Measurements from ENCODE around the gene SLCO4A1.

SLCO4A1 gene

DNA sequence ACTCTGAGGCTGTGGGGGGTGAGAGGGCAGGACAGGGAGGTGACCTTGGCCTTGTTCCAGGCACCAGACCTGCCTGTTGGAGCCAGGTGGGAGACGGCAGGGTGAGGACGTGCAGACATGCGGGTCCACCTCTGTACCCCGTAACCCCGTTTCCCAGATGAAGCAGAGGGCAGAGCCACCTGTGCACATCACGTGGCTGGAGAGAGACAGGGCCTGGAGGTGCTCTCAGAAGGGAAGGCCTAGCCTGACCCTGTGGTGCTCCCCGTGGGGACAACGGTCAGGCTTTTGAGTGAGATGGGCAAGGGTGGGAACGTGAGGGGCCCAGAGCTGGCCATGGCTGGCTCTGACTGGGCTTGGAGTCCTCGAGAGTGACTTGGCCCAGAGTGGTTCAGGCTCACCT is 72.9 kb downstream of the SLCO4A1 start:
- DNase-seq (ENCODE audit: low spot score), result no peak

DNA sequence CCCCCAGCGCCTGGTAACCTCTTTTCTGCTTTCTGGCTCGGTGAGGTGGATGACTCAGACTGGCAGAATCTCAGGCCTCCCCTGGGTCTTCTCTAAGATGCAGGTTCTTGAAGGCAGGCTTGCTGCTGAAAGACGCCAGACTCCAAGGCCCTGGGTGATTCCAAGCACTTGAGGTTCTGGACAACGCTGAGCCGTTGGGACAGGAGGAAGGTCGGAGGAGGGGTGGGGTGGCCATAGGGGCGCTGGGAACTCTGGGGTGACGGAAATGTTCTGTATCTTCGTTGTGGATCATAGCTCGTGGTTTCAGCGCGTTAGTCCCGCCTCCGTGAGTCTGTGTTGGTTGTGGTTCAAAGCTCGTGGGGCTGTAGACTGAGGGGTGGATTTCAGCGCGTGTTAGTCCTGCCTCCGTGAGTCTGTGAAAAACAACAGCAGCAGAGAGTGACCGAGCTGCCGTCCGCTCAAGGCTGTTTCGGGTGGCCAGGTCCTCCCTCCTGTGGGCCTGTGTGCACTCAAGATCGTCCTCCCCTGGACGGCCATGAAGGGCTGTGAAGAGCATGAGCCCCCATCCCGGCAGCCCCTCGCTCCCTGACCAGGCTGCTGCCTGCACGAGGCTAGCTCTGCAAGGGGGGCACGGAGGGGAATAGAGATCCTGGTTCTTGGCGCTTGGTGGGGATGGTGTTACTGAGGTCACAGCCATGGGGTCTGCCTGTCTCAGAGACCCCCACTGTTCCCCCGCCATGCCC is 74.1 kb downstream of the SLCO4A1 start:
- DNase-seq (ENCODE audit: low spot score), result no peak

DNA sequence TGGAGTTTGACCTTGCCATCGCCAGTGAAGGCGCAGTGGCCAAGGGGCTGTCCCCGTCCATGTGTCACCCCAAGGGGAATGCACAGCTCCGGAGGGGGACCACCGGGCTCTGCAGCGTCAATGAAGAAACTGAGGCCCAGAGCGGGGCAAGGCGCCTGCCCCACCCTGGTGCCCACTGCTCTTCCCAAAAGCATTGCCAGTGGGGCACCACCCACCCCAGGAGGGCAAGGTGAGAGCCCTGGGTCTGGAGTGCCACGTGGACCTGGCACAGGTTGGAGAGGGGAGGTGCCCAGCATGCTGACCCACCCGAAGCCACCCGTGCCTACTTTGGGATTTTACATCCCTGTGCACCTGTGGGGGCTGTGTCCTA is 74.6 kb downstream of the SLCO4A1 start:
- no peak for DNase-seq (ENCODE audit: low spot score)

DNA sequence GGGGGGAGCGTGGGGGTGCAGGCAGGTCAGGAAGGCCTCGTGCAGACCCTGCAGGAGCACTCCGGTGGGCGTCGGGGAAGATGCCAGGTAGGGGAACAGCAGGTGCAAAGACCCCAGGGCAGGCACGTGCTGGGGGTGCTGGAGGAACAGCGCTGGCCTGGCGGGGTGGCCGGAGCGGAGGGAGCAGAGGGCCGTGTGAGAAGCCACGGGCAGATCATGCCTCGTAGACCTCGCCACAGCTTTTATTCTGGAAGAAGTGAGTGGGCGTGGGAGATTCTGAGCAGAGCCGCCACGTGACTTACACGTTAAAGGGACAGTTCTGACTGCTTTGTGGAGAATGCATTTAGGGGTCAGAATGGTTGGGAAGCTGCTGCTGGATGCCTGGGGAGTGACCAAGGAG is 75.6 kb downstream of the SLCO4A1 start:
- no peak for DNase-seq (ENCODE audit: low spot score)

DNA sequence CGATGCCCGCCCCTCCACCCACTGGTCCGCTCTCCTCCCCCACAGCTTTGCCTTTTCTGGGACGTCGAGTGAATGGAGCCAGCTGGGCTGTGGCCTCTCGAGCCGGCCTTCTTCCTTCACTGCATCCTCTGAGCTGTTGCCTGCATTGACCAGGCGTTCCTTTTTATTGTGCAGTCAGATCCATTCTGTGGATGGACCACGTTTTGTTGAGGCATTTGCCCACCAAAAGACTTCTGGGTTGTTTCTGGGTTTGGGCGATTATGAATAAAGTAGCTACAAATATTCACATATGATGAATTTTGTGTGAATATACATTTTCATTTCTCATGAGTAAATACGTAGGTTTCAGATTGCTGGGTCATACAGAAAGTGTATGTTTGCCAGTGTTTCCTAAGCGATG is 76.2 kb downstream of the SLCO4A1 start:
- DNase-seq (ENCODE audit: low spot score), result no peak

DNA sequence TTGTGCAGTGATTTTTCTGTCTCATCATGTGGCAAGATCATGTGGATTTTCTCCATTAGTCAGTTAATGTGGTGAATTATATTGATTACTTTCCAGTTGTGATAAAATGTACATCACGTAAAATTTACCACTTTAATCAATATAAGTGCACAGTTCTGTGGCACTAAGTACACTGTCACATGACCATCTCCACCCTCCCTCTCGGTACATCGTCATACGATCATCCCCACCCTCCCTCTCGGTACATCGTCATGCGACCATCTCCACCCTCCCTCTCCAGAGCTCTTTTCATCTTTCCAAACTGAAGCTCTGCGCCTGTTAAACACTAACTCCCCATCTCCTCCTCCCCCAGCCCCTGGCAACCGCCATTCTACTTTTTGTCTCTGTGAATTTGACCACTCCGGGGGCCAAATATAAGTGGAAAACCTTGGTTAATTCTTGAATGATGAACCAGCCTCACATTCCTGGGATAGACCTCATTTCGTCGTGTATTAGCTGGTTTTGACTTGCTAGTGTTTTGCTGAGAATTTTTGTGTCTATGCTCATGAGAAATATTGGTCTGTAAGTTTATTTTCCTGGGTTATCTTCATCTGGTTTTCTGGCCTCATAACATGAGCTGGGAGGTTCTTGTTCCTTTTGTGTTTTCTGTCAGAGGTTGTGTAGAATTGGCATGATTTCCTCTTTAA is 77.1 kb downstream of the SLCO4A1 start:
- DNase-seq (ENCODE audit: low spot score), result no peak
